HCT116 (cell line): ENCODE data around the gene CBFB. TPM values are rescaled to one million over a fixed set of nuclear protein-coding genes. Genes with fewer than 3 reads are reported as not detected.

Experiments used
- ATAC-seq: fragments of 200-7000 bp; cut with Tn5 transposase; 2 replicates; pipeline ENCODE4 v1.9.1; 2020; ENCODE audit warnings: mild to moderate bottlenecking, moderate library complexity
- BruUV-seq: library from RNA; stranded (reverse); fragments of 400-500 nt; replicated peaks from 2 replicates; lab custom pipeline; 2021; lab: Mats Ljungman, UMichigan
- CTCF ChIA-PET: fragments of 300-600 bp; sonication (Branson Sonifier 250); formaldehyde crosslinking; loops from one replicate; lab custom pipeline; 2021; ENCODE audit warnings: antibody characterized with exemption; lab: Charles Lee
- POLR2A ChIA-PET: fragments of 300-600, 350-600 bp; sonication (Branson Sonifier 250); formaldehyde crosslinking; loops from one replicate; lab custom pipeline; 2021; ENCODE audit warnings: antibody characterized with exemption; lab: Charles Lee
- RAD21 ChIA-PET, 2 experiments: fragments of 300-600 bp; sonication (Branson Sonifier 250); formaldehyde crosslinking; loops; one replicate each; lab custom pipeline; 2023; ENCODE audit warnings: low total read pairs in 2 of 2; ENCODE audit not compliant: uncharacterized antibody in 2 of 2, unreplicated experiment in 2 of 2, low non-redundant PET in 1 of 2; lab: Charles Lee
- DNase-seq: peaks from one replicate; pipeline ENCODE4 v3.0.0-alpha.2; 2010; ENCODE audit warnings: low read depth, low spot score
- H2AFZ ChIP-seq: fragments of 200-600 bp; shearing (Covaris generic), sonication (generic); 2 replicates; pipeline ENCODE4 v1.6.1; 2017; ENCODE audit warnings: low read depth, mixed run types, mixed read lengths, antibody characterized with exemption, low read length; ENCODE audit not compliant: poor library complexity, severe bottlenecking
- H3K27ac ChIP-seq: 2 replicates; pipeline ENCODE4 v1.5.1; 2012; ENCODE audit warnings: low read depth, low read length
- H3K27me3 ChIP-seq: fragments of 200-600 bp; sonication (generic); 2 replicates; pipeline ENCODE4 v1.6.1; 2016; ENCODE audit warnings: mixed run types, low read length, mixed read lengths; ENCODE audit not compliant: insufficient read depth
- H3K36me3 ChIP-seq, 2 experiments: fragments of 200-500 bp in 1 of 2; fragments of 200-600 bp in 1 of 2; sonication (Bioruptor generic) in 1 of 2; sonication (generic) in 1 of 2; 2 replicates each; pipeline versions ENCODE4 v1.5.1 to v1.6.1; 2014 to 2016; ENCODE audit warnings: low read length in 2 of 2, inconsistent platforms in 1 of 2, mixed read lengths in 1 of 2, mixed run types in 1 of 2; ENCODE audit not compliant: insufficient read depth in 2 of 2, control insufficient read depth in 1 of 2
- H3K4me1 ChIP-seq, 2 experiments: fragments of 200-600 bp in 1 of 2; sonication (generic) in 1 of 2; 2 replicates each; pipeline versions ENCODE4 v1.5.1 to v1.6.1; 2012 to 2017; ENCODE audit warnings: low read length in 2 of 2, inconsistent platforms in 1 of 2, mild to moderate bottlenecking in 1 of 2, mixed read lengths in 1 of 2, mixed run types in 1 of 2, moderate library complexity in 1 of 2; ENCODE audit not compliant: insufficient read depth in 2 of 2, control insufficient read depth in 1 of 2
- H3K4me2 ChIP-seq: fragments of 200-600 bp; sonication (generic); 2 replicates; pipeline ENCODE4 v1.6.1; 2017; ENCODE audit warnings: mixed run types, low read length, mixed read lengths
- H3K4me3 ChIP-seq, 2 experiments: fragments of 200-600 bp in 1 of 2; sonication (generic) in 1 of 2; replicated peaks in 1 of 2; 2 replicates each; pipeline ENCODE4 v1.5.1; 2011 to 2016; ENCODE audit warnings: low read length in 2 of 2, control low read depth in 1 of 2, low read depth in 1 of 2, mild to moderate bottlenecking in 1 of 2, mixed read lengths in 1 of 2, mixed run types in 1 of 2
- H3K79me2 ChIP-seq: fragments of 200-600 bp; sonication (generic); 2 replicates; pipeline ENCODE4 v1.6.1; 2017; ENCODE audit warnings: mild to moderate bottlenecking, mixed run types, low read length, moderate library complexity, mixed read lengths; ENCODE audit not compliant: insufficient read depth
- H3K9ac ChIP-seq: fragments of 200-600 bp; sonication (generic); 2 replicates; pipeline ENCODE4 v1.6.1; 2016; ENCODE audit warnings: low read length, mixed read lengths
- H3K9me2 ChIP-seq: fragments of 200-600 bp; sonication (generic), shearing (Covaris generic); 2 replicates; pipeline ENCODE4 v1.6.1; 2017; ENCODE audit warnings: mixed run types, mild to moderate bottlenecking, moderate library complexity; ENCODE audit not compliant: insufficient read depth
- H3K9me3 ChIP-seq, 2 experiments: fragments of 200-500 bp in 1 of 2; fragments of 200-600 bp in 1 of 2; sonication (Bioruptor generic) in 1 of 2; sonication (generic) in 1 of 2; 2 replicates each; pipeline ENCODE4 v1.6.1; 2014 to 2017; ENCODE audit warnings: low read length in 2 of 2, mixed read lengths in 2 of 2, inconsistent platforms in 1 of 2, low read depth in 1 of 2, mild to moderate bottlenecking in 1 of 2, mixed run types in 1 of 2, moderate library complexity in 1 of 2; ENCODE audit not compliant: control insufficient read depth in 1 of 2, insufficient read depth in 1 of 2
- H4K20me1 ChIP-seq: fragments of 200-600 bp; sonication (generic), shearing (Covaris generic); 2 replicates; pipeline ENCODE4 v1.6.1; 2017; ENCODE audit warnings: mixed run types, mild to moderate bottlenecking, moderate library complexity; ENCODE audit not compliant: insufficient read depth
- CTCF ChIP-seq, 3 experiments: fragments of 200-600 bp in 1 of 3; sonication (generic) in 1 of 3; IDR thresholded peaks in 2 of 3; conservative IDR thresholded peaks in 1 of 3; 2 replicates each; pipeline ENCODE4 v1.5.1; 2012 to 2017; ENCODE audit warnings: low read depth in 2 of 3, low read length in 2 of 3, antibody characterized with exemption in 1 of 3, borderline replicate concordance in 1 of 3, control low read depth in 1 of 3, mild to moderate bottlenecking in 1 of 3, mixed read lengths in 1 of 3, mixed run types in 1 of 3, moderate library complexity in 1 of 3; ENCODE audit not compliant: insufficient read depth in 1 of 3
- EGR1 ChIP-seq: IDR thresholded peaks from 2 replicates; pipeline ENCODE4 v1.6.1; 2012; ENCODE audit warnings: low read depth
- EZH2 ChIP-seq: fragments of 200-600 bp; sonication (generic); IDR thresholded peaks from 2 replicates; pipeline ENCODE4 v1.6.1; 2017; ENCODE audit warnings: antibody characterized with exemption, mixed run types
- TCF7L2 ChIP-seq: IDR thresholded peaks from 2 replicates; pipeline ENCODE4 v1.7.0; 2011; ENCODE audit warnings: borderline replicate concordance, inconsistent platforms; ENCODE audit not compliant: insufficient read depth, insufficient read length; ENCODE audit errors: extremely low read depth
- intact Hi-C: fragments of 100-400 bp; cut with micrococcal nuclease; formaldehyde crosslinking; loops from 2 replicates; pipeline ENCODE4 v1.10.0; 2022
- total RNA-seq: library from RNA; stranded (reverse); gene quantifications from one replicate; pipeline ENCODE4 v1.2.1, GENCODE V29; 2021; ENCODE audit not compliant: unreplicated experiment

Gene CBFB
- total RNA-seq, 1 experiment from 2014 or later = 101 TPM

- H3K79me2 ChIP-seq = peaks cover 90% of the 10 kb centered on the region
- intact Hi-C loops = no loop called here
- H3K9me2 ChIP-seq = no peaks in the 10 kb centered on the region
These were observed 23.4 kb downstream of the CBFB start for GRCh38 chr16:67052399-67052798.

More at GRCh38 chr16:67052399-67052798, 23.4 kb downstream of the CBFB start:
- no TSS peak for BruUV-seq
- CTCF ChIA-PET = interaction anchor here (1.1 kb wide), 1 partner anchor 222 kb away, joined by 3 read pairs; the partner anchor contains the start of gene NAE1
- Histone ChIP-seq H2AFZ (no peak overlapping the region), H3K9ac (no peak overlapping the region), H3K27me3 (no peaks in the 10 kb centered on the region), H3K4me1 (peaks cover 0 to 12% of the 10 kb centered on the region in 2 experiments; a peak in 2 of 4 replicates), H4K20me1 (peaks cover 20% of the 10 kb centered on the region; the same call in 1 of the 2 replicates), H3K36me3 (0 out of 4 replicates have a peak, but pooled peaks cover 4 to 5% of the 10 kb centered on the region in 2 experiments), H3K27ac (no peak overlapping the region), H3K9me3 (no peaks in the 10 kb centered on the region), H3K4me3 (no peak overlapping the region), H3K4me2 (no peak overlapping the region)
- RAD21 ChIA-PET = interaction anchor here in 1 of 2 experiments (1.1 kb wide), 1 partner anchor 15 kb away, joined by 3 read pairs; no protein-coding TSS in a partner anchor
- no peak for ATAC-seq
- no peak for DNase-seq
- POLR2A ChIA-PET = interaction anchor here (1.5 kb wide), 1 partner anchor 9 kb away, joined by 4 read pairs; no protein-coding TSS in a partner anchor
- TF ChIP-seq EGR1 (no peak), EZH2 (no peak), CTCF (IDR thresholded peaks at IDR 0.05 in 2 of 3, conservative IDR thresholded peaks at IDR 0.05 in 1 of 3; ENCODE audit: borderline replicate concordance in 1 of 3, insufficient read depth in 1 of 3, low read depth in 2 of 3, low read length in 2 of 3) (no peak), TCF7L2 (no peak)
